Measurements from ENCODE around the gene CTNNBIP1.

CTNNBIP1 gene, protein sequence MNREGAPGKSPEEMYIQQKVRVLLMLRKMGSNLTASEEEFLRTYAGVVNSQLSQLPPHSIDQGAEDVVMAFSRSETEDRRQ

DNA sequence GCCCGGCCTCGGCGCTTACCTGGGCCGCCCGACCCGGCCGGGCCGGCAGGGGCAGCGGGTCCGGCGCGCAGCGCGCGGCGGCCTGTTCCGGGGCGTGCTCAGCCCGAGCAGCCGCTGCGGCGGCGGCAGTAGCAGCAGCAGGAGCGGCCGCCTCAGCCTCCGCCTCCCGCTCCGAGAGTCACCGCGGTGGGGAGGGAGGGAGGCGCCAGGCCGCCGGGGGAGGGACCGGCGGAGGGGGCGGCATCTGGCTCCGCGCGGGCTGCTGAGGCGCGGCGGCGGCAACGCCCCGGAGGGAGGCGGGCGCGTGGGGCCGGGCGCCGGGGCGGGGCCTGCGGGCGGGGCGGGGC, at the start of gene CTNNBIP1:
TSS of gene CTNNBIP1 (minus strand) at position 194 of the 347 bp plus-strand sequence. CDS start 38,205 bp downstream, outside the sequence.
- CTCF ChIA-PET, result no interaction called here
- TF ChIP-seq ZNF214 (tag by site-specific recombination; IDR thresholded peaks at IDR 0.05; ENCODE audit: borderline replicate concordance) (no peak), ZNF423 (tag by site-specific recombination; IDR thresholded peaks at IDR 0.05) (no peak), ZNF660 (tag by site-specific recombination; IDR thresholded peaks at IDR 0.05) (peak; percentile 69; the same call in 1 of the 2 replicates), KLF8 (tag by site-specific recombination; IDR thresholded peaks at IDR 0.05) (no peak), ZNF416 (tag by site-specific recombination; IDR thresholded peaks at IDR 0.05) (no peak), ZSCAN30 (tag by site-specific recombination; IDR thresholded peaks at IDR 0.05) (no peak), ZNF341 (tag by site-specific recombination; IDR thresholded peaks at IDR 0.05; ENCODE audit: low read depth) (no peak), ZSCAN23 (tag by site-specific recombination; IDR thresholded peaks at IDR 0.05) (no peak), ZNF121 (tag by site-specific recombination; IDR thresholded peaks at IDR 0.05) (no peak), ZNF175 (tag by site-specific recombination; IDR thresholded peaks at IDR 0.05) (no peak), ZXDB (tag by site-specific recombination; IDR thresholded peaks at IDR 0.05) (no peak), ZNF211 (tag by site-specific recombination; IDR thresholded peaks at IDR 0.05; ENCODE audit: low read depth) (no peak), ZBTB21 (tag by site-specific recombination; IDR thresholded peaks at IDR 0.05) (no peak), ZNF610 (tag by site-specific recombination; IDR thresholded peaks at IDR 0.05; ENCODE audit: borderline replicate concordance) (peak; percentile 65; the same call in 1 of the 2 replicates)
- TF ChIP-seq, protein P1, sequence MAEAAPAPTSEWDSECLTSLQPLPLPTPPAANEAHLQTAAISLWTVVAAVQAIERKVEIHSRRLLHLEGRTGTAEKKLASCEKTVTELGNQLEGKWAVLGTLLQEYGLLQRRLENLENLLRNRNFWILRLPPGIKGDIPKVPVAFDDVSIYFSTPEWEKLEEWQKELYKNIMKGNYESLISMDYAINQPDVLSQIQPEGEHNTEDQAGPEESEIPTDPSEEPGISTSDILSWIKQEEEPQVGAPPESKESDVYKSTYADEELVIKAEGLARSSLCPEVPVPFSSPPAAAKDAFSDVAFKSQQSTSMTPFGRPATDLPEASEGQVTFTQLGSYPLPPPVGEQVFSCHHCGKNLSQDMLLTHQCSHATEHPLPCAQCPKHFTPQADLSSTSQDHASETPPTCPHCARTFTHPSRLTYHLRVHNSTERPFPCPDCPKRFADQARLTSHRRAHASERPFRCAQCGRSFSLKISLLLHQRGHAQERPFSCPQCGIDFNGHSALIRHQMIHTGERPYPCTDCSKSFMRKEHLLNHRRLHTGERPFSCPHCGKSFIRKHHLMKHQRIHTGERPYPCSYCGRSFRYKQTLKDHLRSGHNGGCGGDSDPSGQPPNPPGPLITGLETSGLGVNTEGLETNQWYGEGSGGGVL (tag by site-specific recombination; IDR thresholded peaks at IDR 0.05), result peak; percentile 54; the same call in 1 of the 2 replicates
- TF ChIP-seq, protein P2, sequence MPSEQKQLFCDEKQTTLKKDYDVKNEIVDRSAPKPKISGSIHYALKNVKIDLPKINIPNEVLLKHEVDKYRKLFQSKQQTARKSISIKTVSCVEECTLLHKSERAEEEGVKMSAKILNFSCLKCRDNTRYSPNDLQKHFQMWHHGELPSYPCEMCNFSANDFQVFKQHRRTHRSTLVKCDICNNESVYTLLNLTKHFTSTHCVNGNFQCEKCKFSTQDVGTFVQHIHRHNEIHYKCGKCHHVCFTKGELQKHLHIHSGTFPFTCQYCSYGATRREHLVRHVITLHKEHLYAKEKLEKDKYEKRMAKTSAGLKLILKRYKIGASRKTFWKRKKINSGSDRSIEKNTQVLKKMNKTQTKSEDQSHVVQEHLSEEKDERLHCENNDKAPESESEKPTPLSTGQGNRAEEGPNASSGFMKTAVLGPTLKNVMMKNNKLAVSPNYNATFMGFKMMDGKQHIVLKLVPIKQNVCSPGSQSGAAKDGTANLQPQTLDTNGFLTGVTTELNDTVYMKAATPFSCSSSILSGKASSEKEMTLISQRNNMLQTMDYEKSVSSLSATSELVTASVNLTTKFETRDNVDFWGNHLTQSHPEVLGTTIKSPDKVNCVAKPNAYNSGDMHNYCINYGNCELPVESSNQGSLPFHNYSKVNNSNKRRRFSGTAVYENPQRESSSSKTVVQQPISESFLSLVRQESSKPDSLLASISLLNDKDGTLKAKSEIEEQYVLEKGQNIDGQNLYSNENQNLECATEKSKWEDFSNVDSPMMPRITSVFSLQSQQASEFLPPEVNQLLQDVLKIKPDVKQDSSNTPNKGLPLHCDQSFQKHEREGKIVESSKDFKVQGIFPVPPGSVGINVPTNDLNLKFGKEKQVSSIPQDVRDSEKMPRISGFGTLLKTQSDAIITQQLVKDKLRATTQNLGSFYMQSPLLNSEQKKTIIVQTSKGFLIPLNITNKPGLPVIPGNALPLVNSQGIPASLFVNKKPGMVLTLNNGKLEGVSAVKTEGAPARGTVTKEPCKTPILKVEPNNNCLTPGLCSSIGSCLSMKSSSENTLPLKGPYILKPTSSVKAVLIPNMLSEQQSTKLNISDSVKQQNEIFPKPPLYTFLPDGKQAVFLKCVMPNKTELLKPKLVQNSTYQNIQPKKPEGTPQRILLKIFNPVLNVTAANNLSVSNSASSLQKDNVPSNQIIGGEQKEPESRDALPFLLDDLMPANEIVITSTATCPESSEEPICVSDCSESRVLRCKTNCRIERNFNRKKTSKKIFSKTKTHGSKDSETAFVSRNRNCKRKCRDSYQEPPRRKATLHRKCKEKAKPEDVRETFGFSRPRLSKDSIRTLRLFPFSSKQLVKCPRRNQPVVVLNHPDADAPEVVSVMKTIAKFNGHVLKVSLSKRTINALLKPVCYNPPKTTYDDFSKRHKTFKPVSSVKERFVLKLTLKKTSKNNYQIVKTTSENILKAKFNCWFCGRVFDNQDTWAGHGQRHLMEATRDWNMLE (tag by site-specific recombination; conservative IDR thresholded peaks at IDR 0.05; ENCODE audit: low read depth), result no peak
- TF ChIP-seq, protein P3, sequence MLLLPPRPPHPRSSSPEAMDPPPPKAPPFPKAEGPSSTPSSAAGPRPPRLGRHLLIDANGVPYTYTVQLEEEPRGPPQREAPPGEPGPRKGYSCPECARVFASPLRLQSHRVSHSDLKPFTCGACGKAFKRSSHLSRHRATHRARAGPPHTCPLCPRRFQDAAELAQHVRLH (tag by site-specific recombination; IDR thresholded peaks at IDR 0.05), result no peak
- TF ChIP-seq, protein P4, sequence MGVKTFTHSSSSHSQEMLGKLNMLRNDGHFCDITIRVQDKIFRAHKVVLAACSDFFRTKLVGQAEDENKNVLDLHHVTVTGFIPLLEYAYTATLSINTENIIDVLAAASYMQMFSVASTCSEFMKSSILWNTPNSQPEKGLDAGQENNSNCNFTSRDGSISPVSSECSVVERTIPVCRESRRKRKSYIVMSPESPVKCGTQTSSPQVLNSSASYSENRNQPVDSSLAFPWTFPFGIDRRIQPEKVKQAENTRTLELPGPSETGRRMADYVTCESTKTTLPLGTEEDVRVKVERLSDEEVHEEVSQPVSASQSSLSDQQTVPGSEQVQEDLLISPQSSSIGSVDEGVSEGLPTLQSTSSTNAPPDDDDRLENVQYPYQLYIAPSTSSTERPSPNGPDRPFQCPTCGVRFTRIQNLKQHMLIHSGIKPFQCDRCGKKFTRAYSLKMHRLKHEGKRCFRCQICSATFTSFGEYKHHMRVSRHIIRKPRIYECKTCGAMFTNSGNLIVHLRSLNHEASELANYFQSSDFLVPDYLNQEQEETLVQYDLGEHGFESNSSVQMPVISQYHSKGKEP (tag by site-specific recombination; IDR thresholded peaks at IDR 0.05), result no peak
- TF ChIP-seq, protein P5, sequence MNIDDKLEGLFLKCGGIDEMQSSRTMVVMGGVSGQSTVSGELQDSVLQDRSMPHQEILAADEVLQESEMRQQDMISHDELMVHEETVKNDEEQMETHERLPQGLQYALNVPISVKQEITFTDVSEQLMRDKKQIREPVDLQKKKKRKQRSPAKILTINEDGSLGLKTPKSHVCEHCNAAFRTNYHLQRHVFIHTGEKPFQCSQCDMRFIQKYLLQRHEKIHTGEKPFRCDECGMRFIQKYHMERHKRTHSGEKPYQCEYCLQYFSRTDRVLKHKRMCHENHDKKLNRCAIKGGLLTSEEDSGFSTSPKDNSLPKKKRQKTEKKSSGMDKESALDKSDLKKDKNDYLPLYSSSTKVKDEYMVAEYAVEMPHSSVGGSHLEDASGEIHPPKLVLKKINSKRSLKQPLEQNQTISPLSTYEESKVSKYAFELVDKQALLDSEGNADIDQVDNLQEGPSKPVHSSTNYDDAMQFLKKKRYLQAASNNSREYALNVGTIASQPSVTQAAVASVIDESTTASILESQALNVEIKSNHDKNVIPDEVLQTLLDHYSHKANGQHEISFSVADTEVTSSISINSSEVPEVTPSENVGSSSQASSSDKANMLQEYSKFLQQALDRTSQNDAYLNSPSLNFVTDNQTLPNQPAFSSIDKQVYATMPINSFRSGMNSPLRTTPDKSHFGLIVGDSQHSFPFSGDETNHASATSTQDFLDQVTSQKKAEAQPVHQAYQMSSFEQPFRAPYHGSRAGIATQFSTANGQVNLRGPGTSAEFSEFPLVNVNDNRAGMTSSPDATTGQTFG (tag by site-specific recombination; IDR thresholded peaks at IDR 0.05; ENCODE audit: borderline replicate concordance), result no peak
- TF ChIP-seq, protein P6, sequence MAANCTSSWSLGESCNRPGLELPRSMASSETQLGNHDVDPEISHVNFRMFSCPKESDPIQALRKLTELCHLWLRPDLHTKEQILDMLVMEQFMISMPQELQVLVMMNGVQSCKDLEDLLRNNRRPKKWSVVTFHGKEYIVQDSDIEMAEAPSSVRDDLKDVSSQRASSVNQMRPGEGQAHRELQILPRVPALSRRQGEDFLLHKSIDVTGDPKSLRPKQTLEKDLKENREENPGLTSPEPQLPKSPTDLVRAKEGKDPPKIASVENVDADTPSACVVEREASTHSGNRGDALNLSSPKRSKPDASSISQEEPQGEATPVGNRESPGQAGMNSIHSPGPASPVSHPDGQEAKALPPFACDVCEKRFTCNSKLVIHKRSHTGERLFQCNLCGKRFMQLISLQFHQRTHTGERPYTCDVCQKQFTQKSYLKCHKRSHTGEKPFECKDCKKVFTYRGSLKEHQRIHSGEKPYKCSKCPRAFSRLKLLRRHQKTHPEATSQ (tag by site-specific recombination; IDR thresholded peaks at IDR 0.05), result no peak
- TF ChIP-seq, protein P7, sequence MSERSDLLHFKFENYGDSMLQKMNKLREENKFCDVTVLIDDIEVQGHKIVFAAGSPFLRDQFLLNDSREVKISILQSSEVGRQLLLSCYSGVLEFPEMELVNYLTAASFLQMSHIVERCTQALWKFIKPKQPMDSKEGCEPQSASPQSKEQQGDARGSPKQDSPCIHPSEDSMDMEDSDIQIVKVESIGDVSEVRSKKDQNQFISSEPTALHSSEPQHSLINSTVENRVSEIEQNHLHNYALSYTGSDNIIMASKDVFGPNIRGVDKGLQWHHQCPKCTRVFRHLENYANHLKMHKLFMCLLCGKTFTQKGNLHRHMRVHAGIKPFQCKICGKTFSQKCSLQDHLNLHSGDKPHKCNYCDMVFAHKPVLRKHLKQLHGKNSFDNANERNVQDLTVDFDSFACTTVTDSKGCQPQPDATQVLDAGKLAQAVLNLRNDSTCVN (tag by site-specific recombination; optimal IDR thresholded peaks at IDR 0.05), result no peak

More for the DNA sequence above, at the start of gene CTNNBIP1:
- POLR2A ChIA-PET, result interaction anchor here (1.2 kb wide), 1 partner anchor 123 kb away, joined by 7 read pairs; the partner anchor contains the start of gene UBE4B
- Histone ChIP-seq H3K4me3 (ENCODE audit: low read depth, low read length) (peak within 1 kb of the TSS; percentile 79), H3K27ac (ENCODE audit: extremely low read depth, low read depth, low read length) (peak within 1 kb of the TSS; percentile 65), H3K4me1 (ENCODE audit: control insufficient read depth, insufficient read depth, low read length) (peaks cover 7% of the 10 kb centered on the region; the same call in 1 of the 2 replicates), H3K9me3 (ENCODE audit: control insufficient read depth, insufficient read depth, low read depth, low read length) (no peaks in the 10 kb centered on the region), H3K36me3 (ENCODE audit: control insufficient read depth in 2 of 2, insufficient read depth in 1 of 2, low read length in 2 of 2) (no peaks in the 10 kb centered on the region)

All from HEK293 (cell line).